IMR-90 (cell line): Measurements from ENCODE around the gene SKAP1. TPM values are rescaled to one million over a fixed set of nuclear protein-coding genes. Genes with fewer than 3 reads are reported as not detected.

Experiments
- ATAC-seq: fragments of 200-7000 bp; cut with Tn5 transposase; 2 replicates; pipeline ENCODE4 v1.9.1; 2020; ENCODE audit warnings: low read depth, mild to moderate bottlenecking, moderate library complexity
- BruUV-seq: library from RNA; stranded (reverse); fragments of 400-500 nt; replicated peaks from 2 replicates; lab custom pipeline; 2021; lab: Mats Ljungman, UMichigan
- CTCF ChIA-PET: fragments of 300-600 bp; formaldehyde crosslinking; extraction: SDS; loops from one replicate; lab custom pipeline; 2021; ENCODE audit warnings: antibody characterized with exemption; lab: Yijun Ruan, JAX
- POLR2A ChIA-PET: fragments of 300-600 bp; sonication (Branson Sonifier 250); formaldehyde crosslinking; loops from one replicate; lab custom pipeline; 2022; ENCODE audit warnings: antibody characterized with exemption; ENCODE audit not compliant: unreplicated experiment; lab: Charles Lee
- DNase-seq: peaks from one replicate; pipeline ENCODE4 v3.0.0; 2013
- H2AFZ ChIP-seq: replicated peaks from 2 replicates; pipeline ENCODE3; 2013; ENCODE audit warnings: low read length, mild to moderate bottlenecking; ENCODE audit not compliant: poor library complexity
- H2AK5ac ChIP-seq: 2 replicates; pipeline ENCODE4 v1.6.1; 2013; ENCODE audit warnings: low read depth, low read length, inconsistent platforms
- H2AK9ac ChIP-seq: replicated peaks from 2 replicates; pipeline ENCODE3; 2013; ENCODE audit warnings: mild to moderate bottlenecking, low read depth, low read length, moderate library complexity; ENCODE audit not compliant: poor library complexity
- H2BK120ac ChIP-seq: 2 replicates; pipeline ENCODE4 v1.6.1; 2013; ENCODE audit warnings: low read depth, low read length, inconsistent platforms
- H2BK15ac ChIP-seq: 3 replicates; pipeline ENCODE4 v1.6.1; 2013; ENCODE audit warnings: low read depth, low read length, inconsistent platforms
- H2BK20ac ChIP-seq: 2 replicates; pipeline ENCODE4 v1.6.1; 2013; ENCODE audit warnings: low read depth, mild to moderate bottlenecking, inconsistent platforms, low read length, moderate library complexity
- H2BK5ac ChIP-seq: 2 replicates; pipeline ENCODE4 v1.6.1; 2013; ENCODE audit warnings: mild to moderate bottlenecking, low read depth, low read length, inconsistent platforms; ENCODE audit not compliant: poor library complexity, severe bottlenecking
- H3K14ac ChIP-seq: replicated peaks from 2 replicates; pipeline ENCODE4 v1.6.1; 2013; ENCODE audit warnings: low read depth, low read length, inconsistent platforms
- H3K18ac ChIP-seq: 2 replicates; pipeline ENCODE4 v1.6.1; 2013; ENCODE audit warnings: low read depth, low read length, control low read depth
- H3K23ac ChIP-seq: 2 replicates; pipeline ENCODE4 v1.6.1; 2013; ENCODE audit warnings: low read depth, low read length, inconsistent platforms
- H3K27ac ChIP-seq: 2 replicates; pipeline ENCODE4 v1.5.1; 2013; ENCODE audit warnings: mild to moderate bottlenecking, control low read depth, low read length; ENCODE audit not compliant: insufficient read depth
- H3K27me3 ChIP-seq: 2 replicates; pipeline ENCODE4 v1.6.1; 2013; ENCODE audit warnings: low read length; ENCODE audit not compliant: control insufficient read depth, insufficient read depth
- H3K36me3 ChIP-seq: 2 replicates; pipeline ENCODE4 v1.6.1; 2013; ENCODE audit warnings: low read length, mixed read lengths; ENCODE audit not compliant: control insufficient read depth, insufficient read depth
- H3K4ac ChIP-seq: 2 replicates; pipeline ENCODE4 v1.6.1; 2013; ENCODE audit warnings: low read depth, low read length, inconsistent platforms
- H3K4me1 ChIP-seq: 2 replicates; pipeline ENCODE4 v1.6.1; 2013; ENCODE audit warnings: low read length, mixed read lengths; ENCODE audit not compliant: control insufficient read depth, insufficient read depth
- H3K4me2 ChIP-seq: 2 replicates; pipeline ENCODE4 v1.6.1; 2013; ENCODE audit warnings: low read depth, mild to moderate bottlenecking, control low read depth, low read length, moderate library complexity
- H3K4me3 ChIP-seq: 2 replicates; pipeline ENCODE4 v1.5.1; 2013; ENCODE audit warnings: low read depth, mild to moderate bottlenecking, control low read depth, low read length, moderate library complexity; ENCODE audit not compliant: insufficient read depth
- H3K56ac ChIP-seq: 2 replicates; pipeline ENCODE4 v1.6.1; 2013; ENCODE audit warnings: low read length, inconsistent platforms; ENCODE audit not compliant: insufficient read depth; ENCODE audit errors: extremely low read depth
- H3K79me1 ChIP-seq, 2 experiments: 2 replicates each; pipeline ENCODE4 v1.6.1; 2013; ENCODE audit warnings: low read length in 2 of 2, inconsistent platforms in 1 of 2, low read depth in 1 of 2
- H3K9ac ChIP-seq: 2 replicates; pipeline ENCODE4 v1.6.1; 2013; ENCODE audit warnings: low read depth, low read length, control low read depth
- H3K9me1 ChIP-seq: 2 replicates; pipeline ENCODE4 v1.6.1; 2013; ENCODE audit warnings: low read length, inconsistent platforms; ENCODE audit not compliant: insufficient read depth
- H3K9me3 ChIP-seq: 2 replicates; pipeline ENCODE4 v1.6.1; 2013; ENCODE audit warnings: low read length; ENCODE audit not compliant: control insufficient read depth, insufficient read depth
- H4K20me1 ChIP-seq: 2 replicates; pipeline ENCODE4 v1.6.1; 2013; ENCODE audit warnings: low read length, inconsistent platforms; ENCODE audit not compliant: insufficient read depth
- H4K5ac ChIP-seq: 2 replicates; pipeline ENCODE4 v1.6.1; 2013; ENCODE audit warnings: mild to moderate bottlenecking, low read depth, low read length, control low read depth
- H4K8ac ChIP-seq, 2 experiments: 2 replicates each; pipeline ENCODE4 v1.6.1; 2013; ENCODE audit warnings: low read depth in 2 of 2, low read length in 2 of 2, control low read depth in 1 of 2, inconsistent platforms in 1 of 2
- H4K91ac ChIP-seq: 2 replicates; pipeline ENCODE4 v1.6.1; 2013; ENCODE audit warnings: low read depth, low read length, inconsistent platforms; ENCODE audit not compliant: insufficient read depth
- RFX5 ChIP-seq: IDR thresholded peaks from 2 replicates; pipeline ENCODE4 v1.8.0; 2012; ENCODE audit warnings: low read depth, mild to moderate bottlenecking, low read length, moderate library complexity
- WGBS, 2 experiments: methylation state at CpG; one replicate each; pipeline versions ENCODE4 v1.1.5 to v1.1.7; 2013; ENCODE audit warnings: missing lambda C conversion rate in 2 of 2; ENCODE audit not compliant: insufficient read length in 1 of 2; ENCODE audit errors: extremely low coverage in 2 of 2; 5-methylcytosine and 5-hydroxymethylcytosine counted together
- dilution Hi-C: fragments of 300-500 bp; cut with HindIII; formaldehyde crosslinking; loops from one replicate; pipeline ENCODE4 v1.14.3; 2018; ENCODE audit warnings: low sequenced_read_pairs; ENCODE audit not compliant: unreplicated experiment
- in situ Hi-C: fragments of 300-500 bp; cut with MboI; formaldehyde crosslinking; loops from 3 replicates; pipeline ENCODE4 v1.14.3; 2019; ENCODE audit warnings: low sequenced_read_pairs, inconsistent platforms, mixed read lengths
- intact Hi-C: fragments of 100-400 bp; cut with micrococcal nuclease; formaldehyde crosslinking; loops from 2 replicates; pipeline ENCODE4 v1.10.0; 2022
- polyA plus RNA-seq, 3 experiments: library from polyadenylated mRNA; depleted of rRNA; stranded (reverse); fragments of >200 nt; gene quantifications; 2 replicates each; pipeline ENCODE4 v1.2.3, GENCODE V29; 2012; ENCODE audit warnings: low replicate concordance in 1 of 3
- total RNA-seq: library from RNA; depleted of rRNA; stranded (reverse); fragments of >200 nt; gene quantifications from 2 replicates; pipeline ENCODE4 v1.2.3, GENCODE V29; 2012

SKAP1 gene
- total and polyA plus RNA-seq, 2 of the 4 experiments (the other 2 are of a cell fraction), result not detected

DNA sequence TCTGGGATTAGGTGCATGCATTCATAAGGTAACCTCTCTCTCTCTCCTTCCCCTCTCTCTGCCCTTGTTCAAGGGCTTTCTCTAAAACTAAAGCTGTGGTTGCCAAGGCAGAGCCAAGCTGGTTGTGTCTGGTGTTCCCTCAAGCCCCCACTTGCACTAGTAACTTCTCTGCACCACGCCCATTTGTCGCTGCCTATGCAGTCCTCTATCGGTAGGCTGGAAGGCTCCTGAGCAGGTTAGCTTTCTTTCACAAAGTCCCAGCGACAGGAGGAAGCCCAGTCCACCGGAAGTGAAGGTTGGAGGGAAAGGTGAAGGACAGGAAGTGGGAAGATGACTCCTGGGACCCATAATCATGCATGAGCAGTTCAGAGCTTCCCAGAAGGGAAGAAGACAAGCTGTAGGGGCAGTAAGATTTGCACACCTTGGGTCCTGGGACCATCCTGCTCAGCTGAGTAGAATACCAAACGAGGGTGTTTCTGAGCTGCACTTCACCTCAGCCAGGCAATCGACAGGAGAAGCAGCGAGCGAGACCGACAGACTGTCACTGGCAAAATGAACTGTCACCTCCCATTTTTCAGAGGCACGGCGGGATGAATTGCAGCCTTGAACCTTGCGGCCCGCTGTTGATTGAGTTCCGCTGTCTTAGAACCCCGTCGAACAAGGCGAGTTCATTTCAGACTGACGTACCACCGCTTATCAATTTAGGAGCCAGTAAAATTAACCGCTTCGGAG, 14.7 kb upstream of the SKAP1 start:
- H3K9me1 ChIP-seq, result peaks cover 4% of the 10 kb centered on the region; the same call in 1 of the 2 replicates
- H3K4ac ChIP-seq, result no peak overlapping the region
- no peak overlapping the region for H3K27ac ChIP-seq
- no peak overlapping the region for H4K91ac ChIP-seq
- H4K5ac ChIP-seq, result no peak overlapping the region
- no peak for ATAC-seq
- WGBS, 2 experiments, result 79% methylated on average over 14 of the region's 22 CpGs; no CpG with 5 or more reads in 1 of the 2 experiments
- H3K27me3 ChIP-seq, result peaks cover 56% of the 10 kb centered on the region
- no peaks in the 10 kb centered on the region for H3K4me1 ChIP-seq
- no peak overlapping the region for H3K18ac ChIP-seq
- ChIA-PET POLR2A (no interaction called here), CTCF (no interaction called here)
- H3K56ac ChIP-seq, result no peak overlapping the region
- H3K9me3 ChIP-seq, result peaks cover 3% of the 10 kb centered on the region; the same call in 1 of the 2 replicates
- H3K9ac ChIP-seq, result no peak overlapping the region
- H3K36me3 ChIP-seq, result no peaks in the 10 kb centered on the region
- in situ Hi-C loops (no loop called here), intact Hi-C loops (no loop called here), dilution Hi-C loops (no loop called here)
- no peak overlapping the region for H3K23ac ChIP-seq
- no peak overlapping the region for H2AK5ac ChIP-seq
- no peak overlapping the region for H2AFZ ChIP-seq
- no TSS peak for BruUV-seq
- H2BK120ac ChIP-seq, result no peak overlapping the region
- H3K14ac ChIP-seq, result no peak overlapping the region
- no peak overlapping the region for H3K4me3 ChIP-seq
- no peaks in the 10 kb centered on the region for H3K79me1 ChIP-seq
- no peaks in the 10 kb centered on the region for H4K20me1 ChIP-seq
- no peak overlapping the region for H4K8ac ChIP-seq
- H2BK5ac ChIP-seq, result no peak overlapping the region
- no peak overlapping the region for H3K4me2 ChIP-seq
- TF ChIP-seq RFX5, result no peak
- no peak overlapping the region for H2AK9ac ChIP-seq
- H2BK15ac ChIP-seq, result no peak overlapping the region
- no peak overlapping the region for H2BK20ac ChIP-seq
- DNase-seq, result no peak
